GM18909 (cell line): ENCODE measurements around the gene TAB3.
"Not testable (repeated sequence)": the region's sequence is repeated elsewhere in the genome, so short reads cannot be mapped to it uniquely, and the experiment has no call there.

Experiments used
- ATAC-seq: cut with Tn5 transposase; IDR thresholded peaks from one replicate; pipeline ENCODE4 v1.9.1; 2021; ENCODE audit warnings: mild to moderate bottlenecking; ENCODE audit not compliant: unreplicated experiment, poor library complexity

TAB3 gene

GRCh38 chrX:30822068-30822681 lies 66.9 kb downstream of the TAB3 start:
- ATAC-seq, result peak; percentile 91

GRCh38 chrX:30821116-30821515 lies 67.9 kb downstream of the TAB3 start:
- no peak for ATAC-seq

- no peak for ATAC-seq
Measured at GRCh38 chrX:30819080-30819479, 70.0 kb downstream of the TAB3 start.

- no peak for ATAC-seq
Measured at GRCh38 chrX:30816079-30816478, 73.0 kb downstream of the TAB3 start.

GRCh38 chrX:30814978-30815377 lies 74.1 kb downstream of the TAB3 start:
- ATAC-seq, result peak; percentile 43

- ATAC-seq, result peak; percentile 99
Measured at GRCh38 chrX:30812326-30812725, 76.7 kb downstream of the TAB3 start.

GRCh38 chrX:30806187-30806728 lies 82.8 kb downstream of the TAB3 start:
- no peak for ATAC-seq

GRCh38 chrX:30804462-30804861 lies 84.6 kb downstream of the TAB3 start:
- ATAC-seq, result no peak

- ATAC-seq, result no peak
Measured at GRCh38 chrX:30800901-30801300, 88.2 kb downstream of the TAB3 start.

- no peak for ATAC-seq
Measured at GRCh38 chrX:30799327-30799726, 89.7 kb downstream of the TAB3 start.

- ATAC-seq, result no peak
Measured at GRCh38 chrX:30798810-30799209, 90.2 kb downstream of the TAB3 start.

GRCh38 chrX:30797301-30797700 lies 91.8 kb downstream of the TAB3 start:
- not testable (repeated sequence) for ATAC-seq

GRCh38 chrX:30795981-30796958 lies 92.8 kb downstream of the TAB3 start:
- no peak for ATAC-seq

- no peak for ATAC-seq
Measured at GRCh38 chrX:30794497-30794896, 94.6 kb downstream of the TAB3 start.

- no peak for ATAC-seq
Measured at GRCh38 chrX:30793767-30794103, 95.3 kb downstream of the TAB3 start.

- ATAC-seq, result no peak
Measured at GRCh38 chrX:30793075-30793766, 95.8 kb downstream of the TAB3 start.

GRCh38 chrX:30791296-30792278 lies 97.5 kb downstream of the TAB3 start:
- no peak for ATAC-seq

GRCh38 chrX:30787012-30787411 lies 102.0 kb downstream of the TAB3 start:
- ATAC-seq, result no peak

- ATAC-seq, result no peak
Measured at GRCh38 chrX:30786374-30786773, 102.7 kb downstream of the TAB3 start.
